GM19193 (cell line): ENCODE data around the gene ZNRF3.

Experiments
- POLR2A ChIP-seq: IDR thresholded peaks from 4 replicates; pipeline ENCODE4 v1.6.1; 2011; ENCODE audit not compliant: insufficient read depth, insufficient read length; ENCODE audit errors: extremely low read depth

Gene ZNRF3

DNA sequence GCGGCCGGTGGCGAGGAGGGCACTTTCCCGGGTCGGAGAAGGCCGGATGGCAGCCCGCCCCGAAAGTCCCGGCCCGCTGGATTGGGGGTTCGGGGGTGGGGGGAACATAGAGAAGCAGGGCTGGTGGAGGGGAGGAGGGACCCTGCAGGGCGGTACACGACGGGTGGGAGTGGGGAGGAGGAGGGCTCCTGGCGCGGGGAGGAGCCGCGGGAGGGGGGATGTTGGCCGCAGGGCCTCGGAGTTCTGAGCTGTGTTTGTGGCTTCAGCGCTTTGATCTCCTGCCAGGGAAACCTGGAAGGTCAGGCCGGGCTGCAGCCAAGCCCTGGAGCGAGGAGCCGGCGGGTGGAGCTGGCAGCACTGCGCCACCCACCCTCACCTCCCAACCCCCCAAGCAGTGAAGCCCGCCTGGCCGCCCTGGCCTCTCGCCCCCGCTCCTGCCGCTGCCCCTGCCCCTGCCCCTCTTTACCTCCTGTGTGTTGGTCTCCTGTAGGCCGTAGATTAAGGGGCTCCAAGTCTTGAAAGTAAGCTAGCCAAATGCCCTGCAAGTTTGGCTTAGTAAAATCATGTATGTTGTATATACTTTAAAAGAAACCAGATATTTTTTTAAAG lies 147.3 kb downstream of the ZNRF3 start:
- TF ChIP-seq POLR2A: no peak

DNA sequence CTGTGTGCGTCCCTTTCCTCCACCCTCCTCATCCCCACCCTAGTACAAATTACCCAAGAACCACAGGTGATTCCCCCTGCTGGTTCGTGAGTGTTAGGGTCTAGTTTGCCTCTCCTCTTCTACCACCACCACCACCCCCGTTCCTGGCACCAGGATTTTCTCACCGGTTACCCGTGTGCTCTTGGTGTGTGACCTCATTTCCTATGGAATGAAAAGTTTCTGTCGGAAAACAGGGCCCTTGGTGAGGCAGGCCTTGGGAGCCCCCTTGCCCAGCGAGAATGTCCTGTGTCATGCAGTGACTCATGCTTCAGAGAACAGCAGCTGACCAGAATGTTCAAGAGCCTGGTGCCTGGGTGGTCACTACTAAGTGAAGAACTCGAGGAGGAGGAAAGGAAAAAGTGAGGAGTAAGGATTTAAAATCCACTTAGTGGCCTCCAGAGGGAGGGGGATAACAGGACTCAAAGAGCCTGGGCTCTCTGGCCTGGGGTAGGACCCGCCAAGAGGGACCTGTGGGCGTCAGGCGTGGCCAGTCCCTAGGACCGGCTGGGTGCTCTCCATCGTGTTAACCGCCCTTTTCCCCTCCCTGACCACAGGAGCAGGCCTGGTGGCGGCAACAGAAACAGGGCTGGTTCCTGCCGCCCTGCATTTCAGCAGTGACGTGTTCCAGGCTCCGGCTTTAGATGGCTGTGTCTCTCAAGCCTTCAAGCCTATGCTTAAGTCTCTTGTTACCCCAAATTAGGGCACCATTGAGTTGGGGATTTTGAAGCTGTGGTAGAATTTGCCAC lies 148.0 kb downstream of the ZNRF3 start:
- no peak for TF ChIP-seq POLR2A

DNA sequence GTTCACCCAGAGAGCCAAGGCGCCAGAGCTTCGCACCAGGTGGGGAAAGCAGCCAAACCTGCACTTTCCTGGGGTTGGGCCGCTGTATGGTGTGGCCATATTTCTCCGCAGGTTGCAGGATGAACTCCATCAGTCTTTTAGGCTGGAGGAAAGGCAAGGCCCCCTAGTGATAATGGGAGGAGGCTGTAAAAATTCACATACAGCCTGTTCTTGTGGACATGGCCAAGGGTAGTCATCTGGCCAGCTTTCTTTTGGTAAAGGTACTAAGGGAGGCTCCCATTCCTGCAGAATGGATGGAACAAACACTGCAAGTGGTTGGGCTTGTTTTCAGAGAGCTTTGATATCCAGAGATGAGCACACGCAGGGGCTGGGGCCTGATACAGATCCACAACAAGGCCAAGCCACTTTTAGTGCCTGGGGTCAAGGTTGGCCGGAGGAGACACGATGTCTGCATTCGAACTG lies 148.7 kb downstream of the ZNRF3 start:
- no peak for TF ChIP-seq POLR2A

DNA sequence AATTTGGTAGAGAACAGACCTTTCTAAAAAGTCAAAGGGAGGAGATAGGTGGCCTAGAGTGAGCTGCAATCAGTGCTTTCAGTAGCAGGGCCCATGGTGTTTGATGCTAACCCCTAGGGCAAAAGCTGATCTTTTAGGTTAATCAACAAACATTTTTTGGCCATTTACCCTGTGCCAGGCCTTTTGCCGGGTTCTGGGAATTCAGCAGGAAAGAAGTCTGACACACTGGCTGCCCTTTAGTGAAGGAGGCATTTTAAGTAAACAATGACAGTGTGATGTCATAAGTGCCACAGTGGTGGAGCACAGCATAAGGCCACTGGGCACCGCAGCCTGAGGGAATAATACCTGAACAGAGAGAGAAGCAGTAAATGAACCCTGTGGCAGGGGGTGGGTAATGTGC lies 149.2 kb downstream of the ZNRF3 start:
- TF ChIP-seq POLR2A: no peak

DNA sequence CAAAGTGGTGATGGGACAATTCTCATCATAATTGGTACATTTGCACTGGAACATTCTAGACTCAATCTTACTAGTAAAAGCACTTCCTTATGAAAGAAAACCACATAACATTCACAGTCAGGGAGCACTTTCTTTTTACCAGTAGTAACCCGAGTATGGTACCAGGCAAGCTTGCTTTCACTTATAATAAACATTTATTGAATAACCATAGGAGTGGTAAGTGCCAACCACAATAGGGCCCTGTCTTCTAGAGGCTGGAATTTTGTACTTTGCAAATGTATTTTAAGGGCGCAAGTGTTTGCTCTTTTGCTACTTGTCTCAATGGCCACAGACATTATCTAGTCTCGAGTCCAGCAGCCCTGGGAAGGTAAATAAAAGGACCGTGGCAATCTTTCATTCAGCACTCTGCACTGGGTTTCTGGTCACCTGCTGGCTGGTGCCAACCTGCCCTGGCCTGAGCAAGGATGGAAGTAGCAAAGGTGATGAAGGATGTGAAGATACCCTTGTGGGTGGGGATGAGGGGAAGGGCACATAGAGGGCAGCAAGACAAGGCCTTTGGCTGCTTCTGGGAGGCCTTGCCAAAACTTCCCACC lies 154.1 kb downstream of the ZNRF3 start:
- TF ChIP-seq POLR2A: no peak

DNA sequence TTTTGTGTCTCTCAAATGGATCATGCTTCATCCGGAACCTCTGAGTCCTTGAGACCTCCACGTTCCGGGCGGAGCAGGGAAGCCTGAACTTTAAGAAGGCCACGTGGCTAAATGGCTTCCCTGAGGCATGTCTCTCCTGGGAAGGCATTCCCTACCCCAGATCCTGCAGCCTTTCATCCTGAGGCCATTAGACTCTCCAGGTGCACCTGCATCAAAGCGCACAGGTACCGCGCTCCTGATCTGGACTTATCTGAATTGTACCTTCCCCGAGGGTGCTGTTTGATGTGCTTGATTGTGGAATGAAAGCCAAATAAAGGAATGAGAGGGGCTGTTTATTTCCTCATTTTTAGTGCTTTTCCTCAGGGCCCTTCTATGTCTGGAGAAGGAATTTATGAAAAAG lies 155.8 kb downstream of the ZNRF3 start:
- no peak for TF ChIP-seq POLR2A

DNA sequence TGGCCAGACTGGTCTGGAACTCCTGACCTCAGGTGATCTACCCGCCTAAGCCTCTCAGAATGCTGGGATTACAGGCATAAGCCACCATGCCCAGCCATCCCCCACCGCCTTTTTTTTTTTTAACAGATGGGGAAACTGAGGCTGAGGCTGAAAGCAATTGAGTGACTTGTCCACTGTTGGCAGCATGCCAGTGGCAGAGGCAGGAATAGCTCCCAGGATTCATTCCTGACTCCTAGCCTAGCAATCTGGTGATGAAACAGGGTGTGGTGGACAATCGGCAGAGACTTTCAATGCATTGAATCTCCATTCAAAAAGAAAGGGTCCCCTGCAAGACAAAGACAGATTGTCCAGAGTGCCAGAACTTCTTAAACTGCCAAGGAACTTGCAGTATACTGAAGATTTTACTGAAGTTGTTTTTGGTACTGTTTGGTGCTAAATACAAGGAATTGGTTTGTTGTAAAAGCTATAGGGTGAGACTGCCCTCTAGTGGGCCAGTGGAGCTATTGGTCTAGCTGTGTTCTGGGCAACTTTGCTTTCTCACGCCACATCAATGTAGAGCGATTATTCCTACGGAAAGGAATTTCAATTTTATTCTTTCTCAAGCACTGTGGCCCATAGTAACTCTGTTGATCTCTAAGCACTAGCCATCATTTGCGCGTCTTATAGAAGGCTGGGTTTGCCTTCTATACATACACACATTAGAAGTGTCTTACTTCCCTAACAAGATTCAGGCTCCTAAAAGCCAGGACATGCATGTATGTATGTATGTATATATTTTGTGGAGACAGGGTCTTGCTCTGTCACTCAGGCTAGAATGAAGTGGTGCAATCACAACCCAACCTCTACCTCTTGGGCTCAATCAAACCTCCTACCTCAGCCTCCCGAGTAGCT lies 157.3 kb downstream of the ZNRF3 start:
- no peak for TF ChIP-seq POLR2A

DNA sequence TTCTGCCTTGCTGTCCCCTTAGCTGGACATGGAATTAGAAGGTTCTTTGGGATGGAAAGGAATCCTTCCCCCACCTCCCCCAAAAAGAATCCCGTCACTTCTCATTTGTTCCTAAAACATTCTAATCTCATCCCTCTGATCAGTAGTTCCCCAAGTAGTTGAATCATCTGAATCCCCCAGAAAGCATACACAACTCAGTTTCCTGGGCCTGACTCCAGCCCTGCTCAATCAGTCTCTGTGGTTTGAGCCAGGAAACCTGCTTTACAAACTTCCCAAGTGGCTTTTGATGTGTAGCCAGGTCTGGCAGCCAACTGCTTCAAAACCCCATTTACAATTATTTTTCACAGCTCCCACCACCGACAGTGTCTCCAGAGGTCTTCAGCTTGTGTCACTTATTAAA lies 158.0 kb downstream of the ZNRF3 start:
- TF ChIP-seq POLR2A: no peak

DNA sequence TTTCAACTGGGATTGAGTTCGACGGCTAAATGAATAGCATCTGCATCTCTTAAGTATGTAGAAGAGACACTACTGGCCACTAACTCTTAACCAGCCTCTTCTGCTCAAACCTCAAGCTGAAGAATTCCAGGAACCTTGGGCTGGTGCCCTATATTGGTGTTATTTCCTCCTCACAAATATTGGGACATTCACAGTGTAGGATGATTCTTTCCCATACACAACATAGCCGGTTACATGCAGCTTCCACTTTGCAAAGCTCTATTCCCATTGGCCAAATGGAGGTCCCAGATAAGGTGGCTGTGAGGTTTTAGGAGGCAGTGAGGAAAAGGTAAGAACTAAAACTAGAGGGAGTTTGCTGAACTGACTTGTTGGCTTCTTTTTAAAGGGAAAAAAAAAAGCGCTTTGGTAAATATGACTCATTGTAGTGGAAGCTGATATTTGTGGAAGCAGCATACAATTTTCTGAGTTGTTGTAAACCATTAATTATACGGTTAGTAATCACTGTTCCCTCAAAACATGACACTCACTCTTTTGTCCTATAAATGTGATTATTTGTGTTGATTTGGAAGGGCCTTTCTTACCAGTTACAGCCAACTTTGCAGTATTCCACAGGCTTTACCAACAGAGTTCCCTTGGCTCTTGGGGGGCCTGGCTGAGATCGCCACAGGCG lies 160.7 kb downstream of the ZNRF3 start:
- TF ChIP-seq POLR2A: no peak

DNA sequence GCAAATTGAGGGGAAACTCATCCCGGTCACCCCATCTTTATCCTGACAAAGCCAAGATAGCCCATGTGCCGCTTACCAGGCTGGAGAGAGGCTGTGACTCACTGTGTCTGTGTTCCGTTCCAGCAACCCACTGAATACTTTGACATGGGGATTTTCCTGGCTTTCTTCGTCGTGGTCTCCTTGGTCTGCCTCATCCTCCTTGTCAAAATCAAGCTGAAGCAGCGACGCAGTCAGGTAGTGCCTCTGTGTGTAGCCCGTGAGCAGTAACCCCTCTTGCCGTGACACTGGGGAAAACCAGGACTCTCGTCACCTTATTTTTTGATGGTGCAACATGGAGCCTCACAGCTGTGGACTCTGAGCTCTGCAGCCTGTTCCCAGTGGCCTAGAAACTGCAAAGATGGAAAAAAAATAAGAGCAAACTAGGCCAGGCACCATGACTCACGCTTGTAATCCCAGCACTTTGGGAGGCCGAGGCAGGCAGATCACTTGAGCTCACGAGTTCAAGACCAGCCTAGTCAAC lies 161.3 kb downstream of the ZNRF3 start:
- TF ChIP-seq POLR2A: no peak

DNA sequence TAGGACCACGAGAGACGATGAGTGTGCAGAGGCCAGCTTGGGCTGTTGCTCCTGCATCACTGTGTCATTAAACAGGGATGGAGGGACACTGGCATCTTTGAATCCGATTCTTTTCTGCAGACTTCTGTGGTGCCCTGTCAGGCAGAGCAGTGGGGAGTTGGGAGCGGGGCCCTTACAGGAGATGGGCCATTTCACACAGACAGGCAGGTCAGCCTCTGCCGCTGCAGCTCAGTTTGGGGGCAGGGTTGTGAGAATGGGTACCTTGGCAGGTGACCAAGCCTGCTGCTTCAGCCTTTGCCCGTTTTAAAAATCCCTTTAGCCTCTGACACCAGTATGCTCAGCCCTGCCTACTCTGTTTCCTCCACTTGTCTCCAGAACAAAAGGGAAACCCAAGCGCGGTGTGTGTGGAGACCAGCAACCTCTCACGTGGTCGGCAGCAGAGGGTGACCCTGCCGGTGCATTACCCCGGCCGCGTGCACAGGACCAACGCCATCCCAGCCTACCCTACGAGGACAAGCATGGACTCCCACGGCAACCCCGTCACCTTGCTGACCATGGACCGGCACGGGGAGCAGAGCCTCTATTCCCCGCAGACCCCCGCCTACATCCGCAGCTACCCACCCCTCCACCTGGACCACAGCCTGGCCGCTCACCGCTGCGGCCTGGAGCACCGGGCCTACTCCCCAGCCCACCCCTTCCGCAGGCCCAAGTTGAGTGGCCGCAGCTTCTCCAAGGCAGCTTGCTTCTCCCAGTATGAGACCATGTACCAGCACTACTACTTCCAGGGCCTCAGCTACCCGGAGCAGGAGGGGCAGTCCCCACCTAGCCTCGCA lies 165.7 kb downstream of the ZNRF3 start:
- TF ChIP-seq POLR2A: no peak

DNA sequence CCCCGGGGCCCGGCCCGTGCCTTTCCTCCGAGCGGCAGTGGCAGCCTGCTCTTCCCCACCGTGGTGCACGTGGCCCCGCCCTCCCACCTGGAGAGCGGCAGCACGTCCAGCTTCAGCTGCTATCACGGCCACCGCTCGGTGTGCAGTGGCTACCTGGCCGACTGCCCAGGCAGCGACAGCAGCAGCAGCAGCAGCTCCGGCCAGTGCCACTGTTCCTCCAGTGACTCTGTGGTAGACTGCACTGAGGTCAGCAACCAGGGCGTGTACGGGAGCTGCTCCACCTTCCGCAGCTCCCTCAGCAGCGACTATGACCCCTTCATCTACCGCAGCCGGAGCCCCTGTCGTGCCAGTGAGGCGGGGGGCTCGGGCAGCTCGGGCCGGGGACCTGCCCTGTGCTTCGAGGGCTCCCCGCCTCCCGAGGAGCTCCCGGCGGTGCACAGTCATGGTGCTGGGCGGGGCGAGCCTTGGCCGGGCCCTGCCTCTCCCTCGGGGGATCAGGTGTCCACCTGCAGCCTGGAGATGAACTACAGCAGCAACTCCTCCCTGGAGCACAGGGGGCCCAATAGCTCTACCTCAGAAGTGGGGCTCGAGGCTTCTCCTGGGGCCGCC lies 166.4 kb downstream of the ZNRF3 start:
- TF ChIP-seq POLR2A: no peak

DNA sequence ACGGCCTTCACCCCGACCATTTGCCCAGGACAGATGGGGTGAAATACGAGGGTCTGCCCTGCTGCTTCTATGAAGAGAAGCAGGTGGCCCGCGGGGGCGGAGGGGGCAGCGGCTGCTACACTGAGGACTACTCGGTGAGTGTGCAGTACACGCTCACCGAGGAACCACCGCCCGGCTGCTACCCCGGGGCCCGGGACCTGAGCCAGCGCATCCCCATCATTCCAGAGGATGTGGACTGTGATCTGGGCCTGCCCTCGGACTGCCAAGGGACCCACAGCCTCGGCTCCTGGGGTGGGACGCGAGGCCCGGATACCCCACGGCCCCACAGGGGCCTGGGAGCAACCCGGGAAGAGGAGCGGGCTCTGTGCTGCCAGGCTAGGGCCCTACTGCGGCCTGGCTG lies 167.1 kb downstream of the ZNRF3 start:
- TF ChIP-seq POLR2A: no peak

DNA sequence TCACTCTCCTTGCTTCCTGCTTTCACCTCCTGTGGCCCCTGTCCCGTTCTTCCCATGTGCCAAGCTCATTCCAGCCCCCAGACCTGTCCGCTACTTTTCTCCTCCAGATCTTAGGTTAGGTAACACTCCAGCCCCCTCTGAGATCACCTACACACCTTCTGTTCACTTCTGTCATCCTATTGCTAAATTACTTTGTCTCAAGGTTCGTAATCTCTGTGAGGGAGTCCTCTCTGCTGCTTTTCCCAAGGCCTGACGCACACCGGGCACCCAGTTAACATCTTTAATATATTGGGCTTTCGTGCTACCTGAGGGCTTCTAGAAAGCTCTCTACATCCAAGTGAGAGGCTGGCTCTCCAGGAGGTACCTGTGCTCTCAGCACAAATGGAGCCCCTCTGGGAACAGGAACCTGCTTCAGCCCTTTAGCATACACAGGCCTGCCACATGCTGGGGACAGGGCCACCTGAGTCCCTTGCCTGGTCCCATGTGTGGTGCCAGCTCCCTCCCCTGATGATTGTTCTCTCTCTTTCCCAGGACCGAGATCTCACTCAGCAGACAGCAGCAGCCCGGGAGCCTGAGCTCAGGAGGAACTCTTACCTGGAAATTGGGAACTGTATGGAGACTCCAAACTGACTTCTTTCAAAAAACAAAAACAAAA lies 169.8 kb downstream of the ZNRF3 start:
- no peak for TF ChIP-seq POLR2A
